Measurements from ENCODE around the gene WLS.

The WLS gene

GRCh38 chr1:68128820-68129219 lies 103.5 kb downstream of the WLS start:
- DNase-seq = no peak

GRCh38 chr1:68128157-68128556 lies 104.2 kb downstream of the WLS start:
- DNase-seq = no peak

GRCh38 chr1:68121536-68121935 lies 110.8 kb downstream of the WLS start:
- DNase-seq = no peak

- DNase-seq = peak; percentile 73
These were observed 112.1 kb downstream of the WLS start for GRCh38 chr1:68120136-68120791.

- DNase-seq = no peak
These were observed 112.9 kb downstream of the WLS start for GRCh38 chr1:68119445-68119844.

GRCh38 chr1:68117416-68117815 lies 114.9 kb downstream of the WLS start:
- DNase-seq = no peak

- DNase-seq = peak; percentile 61
These were observed 115.6 kb downstream of the WLS start for GRCh38 chr1:68116643-68117235.

- no peak for DNase-seq
These were observed 117.0 kb downstream of the WLS start for GRCh38 chr1:68115308-68115707.

GRCh38 chr1:68113966-68114365 lies 118.4 kb downstream of the WLS start:
- DNase-seq = no peak

- DNase-seq = no peak
These were observed 119.5 kb downstream of the WLS start for GRCh38 chr1:68112835-68113243.

- peak; percentile 92 for DNase-seq
These were observed 120.5 kb downstream of the WLS start for GRCh38 chr1:68111519-68112436.

GRCh38 chr1:68107771-68108170 lies 124.6 kb downstream of the WLS start:
- no peak for DNase-seq

GRCh38 chr1:68103884-68104554 lies 128.3 kb downstream of the WLS start:
- no peak for DNase-seq

- DNase-seq = no peak
These were observed 129.2 kb downstream of the WLS start for GRCh38 chr1:68103011-68103545.

- DNase-seq = no peak
These were observed 130.5 kb downstream of the WLS start for GRCh38 chr1:68101829-68102228.

- DNase-seq = no peak
These were observed 131.8 kb downstream of the WLS start for GRCh38 chr1:68100571-68100970.

GRCh38 chr1:68093737-68094136 lies 138.6 kb downstream of the WLS start:
- no peak for DNase-seq

- DNase-seq = no peak
These were observed 145.1 kb downstream of the WLS start for GRCh38 chr1:68087184-68087583.

- DNase-seq = no peak
These were observed 146.6 kb downstream of the WLS start for GRCh38 chr1:68085752-68086151.

- no peak for DNase-seq
These were observed 148.6 kb downstream of the WLS start for GRCh38 chr1:68083686-68084085.

GRCh38 chr1:68081775-68082283 lies 150.5 kb downstream of the WLS start:
- DNase-seq = no peak

GRCh38 chr1:68078647-68079046 lies 153.7 kb downstream of the WLS start:
- DNase-seq = no peak

Measured in NCI-H1694 (cell line).